Naive B cell (primary cell): ENCODE results near the gene TENM4. TPM values are rescaled to one million over a fixed set of nuclear protein-coding genes. Genes with fewer than 3 reads are reported as not detected.
A peak's percentile ranks its signal among the peaks of the same experiment; 100 is the strongest.
"Not testable (repeated sequence)": the region's sequence is repeated elsewhere in the genome, so short reads cannot be mapped to it uniquely, and the experiment has no call there.

ENCODE experiments used
- ATAC-seq, 2 donors: fragments of 150-1000 bp; cut with Tn5 transposase; 2 replicates each; pipeline ENCODE4 v1.10.0; 2021; ENCODE audit warnings: low read depth in 2 of 2, mild to moderate bottlenecking in 2 of 2, moderate library complexity in 2 of 2
- DNase-seq: peaks from one replicate; pipeline ENCODE4 v3.0.0; 2022
- H3K27ac Mint-ChIP-seq, 6 donors: one replicate each; pipeline ENCODE4 v1.8.0; 2020 to 2022; ENCODE audit warnings: mild to moderate bottlenecking in 6 of 6, mixed read lengths in 6 of 6, moderate library complexity in 5 of 6, inconsistent platforms in 2 of 6
- H3K27me3 Mint-ChIP-seq, 3 donors: one replicate each; pipeline ENCODE4 v1.8.0; 2021 to 2022; ENCODE audit warnings: mixed read lengths in 3 of 3, mild to moderate bottlenecking in 1 of 3
- H3K36me3 Mint-ChIP-seq, 2 donors: one replicate each; pipeline ENCODE4 v1.8.0; 2020 to 2022; ENCODE audit warnings: mixed read lengths in 2 of 2, inconsistent platforms in 1 of 2, mild to moderate bottlenecking in 1 of 2
- H3K4me1 Mint-ChIP-seq, 3 donors: one replicate each; pipeline ENCODE4 v1.8.0; 2020 to 2022; ENCODE audit warnings: mixed read lengths in 3 of 3, inconsistent platforms in 1 of 3, mild to moderate bottlenecking in 1 of 3, moderate library complexity in 1 of 3
- H3K4me3 Mint-ChIP-seq, 8 donors: one replicate each; pipeline ENCODE4 v1.8.0; 2020 to 2022; ENCODE audit warnings: mild to moderate bottlenecking in 8 of 8, mixed read lengths in 8 of 8, moderate library complexity in 8 of 8, inconsistent platforms in 2 of 8
- H3K9me3 Mint-ChIP-seq, 7 donors: one replicate each; pipeline ENCODE4 v1.8.0; 2020 to 2022; ENCODE audit warnings: mixed read lengths in 7 of 7, mild to moderate bottlenecking in 5 of 7, inconsistent platforms in 2 of 7, moderate library complexity in 1 of 7
- polyA plus RNA-seq, 6 donors: library from polyadenylated mRNA; unstranded; fragments of 300-500 nt; fragmentation: Illumina TruSeq; gene quantifications; one replicate each; pipeline ENCODE4 v1.2.3, GENCODE V29; 2021; ENCODE audit warnings: low read depth in 6 of 6

TENM4 gene
- polyA plus RNA-seq, 6 donors from 2014 or later, result 3.8 TPM; not detected in 5

- H3K27ac Mint-ChIP-seq, result no peak overlapping the region
- peak overlapping the region in 2 of 8 donors; percentile 29 to 30 for H3K4me3 Mint-ChIP-seq
- ATAC-seq (no peak), DNase-seq (no peak)
- peaks cover 0 to 3% (median 0%) of the 10 kb centered on the region in 7 donors for H3K9me3 Mint-ChIP-seq
- no peaks in the 10 kb centered on the region for H3K4me1 Mint-ChIP-seq
- peaks cover 6 to 28% (median 18%) of the 10 kb centered on the region in 3 donors for H3K27me3 Mint-ChIP-seq
- no peaks in the 10 kb centered on the region for H3K36me3 Mint-ChIP-seq
These were observed 537.9 kb downstream of the TENM4 start for GRCh38 chr11:78902771-78903507.

GRCh38 chr11:78901831-78902230, 539.0 kb downstream of the TENM4 start:
- Mint-ChIP-seq H3K27ac (no peak overlapping the region), H3K27me3 (peaks cover 6 to 28% (median 18%) of the 10 kb centered on the region in 3 donors), H3K9me3 (peaks cover 0 to 3% (median 0%) of the 10 kb centered on the region in 7 donors), H3K4me3 (no peak overlapping the region), H3K4me1 (no peaks in the 10 kb centered on the region), H3K36me3 (no peaks in the 10 kb centered on the region)
- ATAC-seq (no peak), DNase-seq (no peak)

GRCh38 chr11:78898266-78898775, 542.5 kb downstream of the TENM4 start:
- DNase-seq, result no peak
- Mint-ChIP-seq H3K27ac (no peak overlapping the region), H3K4me1 (no peaks in the 10 kb centered on the region), H3K4me3 (no peak overlapping the region), H3K36me3 (no peaks in the 10 kb centered on the region), H3K27me3 (peaks cover 6 to 20% (median 14%) of the 10 kb centered on the region in 3 donors), H3K9me3 (peaks cover 0 to 3% (median 0%) of the 10 kb centered on the region in 7 donors)
- ATAC-seq, result no peak

- Mint-ChIP-seq H3K36me3 (no peaks in the 10 kb centered on the region), H3K27me3 (peaks cover 0 to 15% (median 3%) of the 10 kb centered on the region in 3 donors), H3K4me1 (no peaks in the 10 kb centered on the region), H3K4me3 (no peak overlapping the region), H3K27ac (no peak overlapping the region), H3K9me3 (peaks cover 0 to 3% (median 0%) of the 10 kb centered on the region in 7 donors)
- DNase-seq (no peak), ATAC-seq (no peak)
These were observed 546.8 kb downstream of the TENM4 start for GRCh38 chr11:78893996-78894395.

- Mint-ChIP-seq H3K36me3 (no peaks in the 10 kb centered on the region), H3K27ac (no peak overlapping the region), H3K4me1 (no peaks in the 10 kb centered on the region), H3K4me3 (no peak overlapping the region), H3K27me3 (peaks cover 0 to 21% (median 8%) of the 10 kb centered on the region in 3 donors), H3K9me3 (peaks cover 0 to 4% (median 0%) of the 10 kb centered on the region in 7 donors)
- no peak for DNase-seq
- no peak for ATAC-seq
These were observed 551.1 kb downstream of the TENM4 start for GRCh38 chr11:78889698-78890097.

GRCh38 chr11:78886616-78887015, 554.2 kb downstream of the TENM4 start:
- ATAC-seq (no peak), DNase-seq (no peak)
- Mint-ChIP-seq H3K36me3 (no peaks in the 10 kb centered on the region), H3K27me3 (peaks cover 0 to 21% (median 8%) of the 10 kb centered on the region in 3 donors), H3K4me3 (no peak overlapping the region), H3K27ac (no peak overlapping the region), H3K4me1 (no peaks in the 10 kb centered on the region), H3K9me3 (peaks cover 0 to 7% (median 0%) of the 10 kb centered on the region in 7 donors)

DNA sequence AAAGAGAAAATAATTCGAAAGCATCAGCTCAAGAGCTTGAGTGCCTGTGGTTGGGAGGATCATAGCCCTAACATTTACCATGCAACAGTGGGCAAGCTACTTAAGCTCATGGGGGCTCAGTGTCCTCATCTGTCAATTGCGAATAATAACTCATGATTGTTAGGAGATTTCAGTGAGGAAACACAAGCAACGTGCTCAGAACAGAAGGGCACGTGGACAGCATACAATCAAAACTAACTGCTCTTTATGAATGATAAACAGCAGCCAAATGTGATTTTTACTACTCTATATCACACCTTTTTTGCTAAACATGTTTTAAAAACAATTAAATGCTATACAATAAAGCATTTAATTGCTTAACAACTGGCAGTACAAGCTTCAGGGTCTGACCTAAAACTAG, 556.1 kb downstream of the TENM4 start:
- no peak for DNase-seq
- no peaks in the 10 kb centered on the region for H3K36me3 Mint-ChIP-seq
- peaks cover 0 to 12% (median 4%) of the 10 kb centered on the region in 7 donors for H3K9me3 Mint-ChIP-seq
- no peak for ATAC-seq
- no peaks in the 10 kb centered on the region for H3K4me1 Mint-ChIP-seq
- no peak overlapping the region for H3K27ac Mint-ChIP-seq
- H3K4me3 Mint-ChIP-seq, result no peak overlapping the region
- peaks cover 0 to 14% (median 5%) of the 10 kb centered on the region in 3 donors for H3K27me3 Mint-ChIP-seq

GRCh38 chr11:78883506-78883905, 557.3 kb downstream of the TENM4 start:
- Mint-ChIP-seq H3K27ac (no peak overlapping the region), H3K27me3 (peaks cover 0 to 6% (median 5%) of the 10 kb centered on the region in 3 donors), H3K9me3 (peaks cover 0 to 16% (median 10%) of the 10 kb centered on the region in 7 donors), H3K4me1 (no peaks in the 10 kb centered on the region), H3K4me3 (peak overlapping the region in 1 of 8 donors; percentile 41), H3K36me3 (peaks cover 0 to 3% of the 10 kb centered on the region in 2 donors)
- ATAC-seq (no peak), DNase-seq (no peak)

GRCh38 chr11:78879094-78879980, 561.5 kb downstream of the TENM4 start:
- H3K4me1 Mint-ChIP-seq, H3K27ac Mint-ChIP-seq, H3K4me3 Mint-ChIP-seq, H3K27me3 Mint-ChIP-seq, ATAC-seq, DNase-seq: not testable (repeated sequence)
- peaks cover 0 to 28% (median 16%) of the 10 kb centered on the region in 7 donors for H3K9me3 Mint-ChIP-seq
- H3K36me3 Mint-ChIP-seq, result peaks cover 0 to 13% of the 10 kb centered on the region in 2 donors

DNA sequence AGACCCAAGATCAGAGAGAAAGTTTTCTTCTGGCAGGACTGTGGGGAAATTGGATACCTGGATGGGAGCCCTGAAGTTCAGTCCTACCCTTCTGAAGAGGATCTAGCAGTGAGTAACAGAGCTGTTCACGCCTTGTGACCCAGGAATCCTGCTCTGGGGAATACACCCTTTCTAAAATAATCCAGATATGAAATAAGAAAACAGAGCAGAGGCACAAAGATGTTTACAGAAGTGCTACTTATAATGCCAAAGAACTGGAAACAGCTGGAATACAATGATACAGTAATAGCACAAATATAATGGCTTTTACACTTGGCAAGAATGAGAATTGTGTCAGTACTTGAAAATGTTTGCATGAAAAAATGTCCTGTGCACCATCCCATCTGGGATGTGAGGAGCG, 562.2 kb downstream of the TENM4 start:
- Mint-ChIP-seq H3K27ac (no peak overlapping the region), H3K4me3 (no peak overlapping the region), H3K9me3 (peaks cover 0 to 28% (median 16%) of the 10 kb centered on the region in 7 donors), H3K27me3 (peaks cover 5 to 7% (median 5%) of the 10 kb centered on the region in 3 donors), H3K4me1 (no peaks in the 10 kb centered on the region), H3K36me3 (peaks cover 0 to 13% of the 10 kb centered on the region in 2 donors)
- no peak for ATAC-seq
- no peak for DNase-seq

DNA sequence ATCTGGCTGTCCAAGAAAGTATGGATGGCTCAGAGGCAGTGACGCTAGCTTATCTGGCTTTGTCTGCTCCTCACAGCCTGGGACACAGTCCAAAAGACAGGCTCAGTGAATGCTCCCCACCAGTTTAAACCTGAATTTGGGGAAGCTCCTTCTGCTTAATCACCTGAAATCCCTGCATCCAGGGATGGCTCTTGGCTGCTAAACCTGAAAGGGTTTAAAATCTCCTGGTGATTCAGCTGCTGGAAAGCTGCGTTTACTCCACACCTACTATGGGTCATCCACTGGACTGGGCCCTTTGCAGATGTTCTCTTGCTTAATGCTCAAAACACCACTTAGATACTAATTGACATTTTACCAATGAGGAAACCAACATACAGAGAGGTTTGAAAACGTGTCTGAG, 564.2 kb downstream of the TENM4 start:
- Mint-ChIP-seq H3K9me3 (peaks cover 0 to 28% (median 13%) of the 10 kb centered on the region in 7 donors), H3K27me3 (peaks cover 5 to 7% (median 5%) of the 10 kb centered on the region in 3 donors), H3K27ac (no peak overlapping the region), H3K36me3 (peaks cover 0 to 13% of the 10 kb centered on the region in 2 donors), H3K4me3 (no peak overlapping the region), H3K4me1 (no peaks in the 10 kb centered on the region)
- DNase-seq (no peak), ATAC-seq (no peak)

GRCh38 chr11:78870655-78871054, 570.2 kb downstream of the TENM4 start:
- H3K27me3 Mint-ChIP-seq, result peaks cover 5 to 17% (median 9%) of the 10 kb centered on the region in 3 donors
- H3K36me3 Mint-ChIP-seq, result no peaks in the 10 kb centered on the region
- H3K9me3 Mint-ChIP-seq, result peaks cover 0 to 1% (median 0%) of the 10 kb centered on the region in 7 donors
- DNase-seq (no peak), ATAC-seq (no peak)
- H3K27ac Mint-ChIP-seq, result no peak overlapping the region
- H3K4me1 Mint-ChIP-seq, result no peaks in the 10 kb centered on the region
- no peak overlapping the region for H3K4me3 Mint-ChIP-seq

DNA sequence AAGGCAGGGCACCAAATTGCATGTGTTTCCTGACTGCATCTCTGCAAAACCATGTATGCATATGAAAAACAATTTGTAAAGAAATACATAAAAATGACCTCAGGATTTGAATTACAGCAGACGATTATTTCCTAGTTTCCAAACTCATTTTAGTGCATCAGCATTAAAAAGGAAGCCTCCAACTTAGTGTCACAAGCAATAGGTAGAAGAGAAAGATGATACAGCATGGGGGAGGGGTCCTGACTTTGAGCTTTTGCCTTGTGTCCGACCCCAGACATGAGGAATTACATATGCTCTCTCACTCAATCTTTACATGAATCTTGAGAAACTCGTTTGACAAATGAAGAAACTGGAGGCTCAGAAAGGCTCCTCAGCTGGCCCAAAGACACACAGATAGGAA, 571.5 kb downstream of the TENM4 start:
- Mint-ChIP-seq H3K27me3 (peaks cover 4 to 11% (median 6%) of the 10 kb centered on the region in 3 donors), H3K27ac (no peak overlapping the region), H3K4me3 (no peak overlapping the region), H3K36me3 (no peaks in the 10 kb centered on the region), H3K9me3 (peaks cover 0 to 1% (median 0%) of the 10 kb centered on the region in 7 donors), H3K4me1 (no peaks in the 10 kb centered on the region)
- DNase-seq (no peak), ATAC-seq (no peak)
